NAMALWA (cell line): ENCODE data around the gene OR2V2.
"Not testable (repeated sequence)": the region's sequence is repeated elsewhere in the genome, so short reads cannot be mapped to it uniquely, and the experiment has no call there.

Experiments used
- DNase-seq: peaks from one replicate; pipeline ENCODE4 v3.0.0-alpha.2; 2015; ENCODE audit warnings: low spot score

Gene OR2V2

GRCh38 chr5:181146927-181147636 is at the start of gene OR2V2:
TSS of gene OR2V2 (plus strand) at chr5:181147586. CDS start at chr5:181154943, 7,357 bp downstream.
- DNase-seq = not testable (repeated sequence)

DNA sequence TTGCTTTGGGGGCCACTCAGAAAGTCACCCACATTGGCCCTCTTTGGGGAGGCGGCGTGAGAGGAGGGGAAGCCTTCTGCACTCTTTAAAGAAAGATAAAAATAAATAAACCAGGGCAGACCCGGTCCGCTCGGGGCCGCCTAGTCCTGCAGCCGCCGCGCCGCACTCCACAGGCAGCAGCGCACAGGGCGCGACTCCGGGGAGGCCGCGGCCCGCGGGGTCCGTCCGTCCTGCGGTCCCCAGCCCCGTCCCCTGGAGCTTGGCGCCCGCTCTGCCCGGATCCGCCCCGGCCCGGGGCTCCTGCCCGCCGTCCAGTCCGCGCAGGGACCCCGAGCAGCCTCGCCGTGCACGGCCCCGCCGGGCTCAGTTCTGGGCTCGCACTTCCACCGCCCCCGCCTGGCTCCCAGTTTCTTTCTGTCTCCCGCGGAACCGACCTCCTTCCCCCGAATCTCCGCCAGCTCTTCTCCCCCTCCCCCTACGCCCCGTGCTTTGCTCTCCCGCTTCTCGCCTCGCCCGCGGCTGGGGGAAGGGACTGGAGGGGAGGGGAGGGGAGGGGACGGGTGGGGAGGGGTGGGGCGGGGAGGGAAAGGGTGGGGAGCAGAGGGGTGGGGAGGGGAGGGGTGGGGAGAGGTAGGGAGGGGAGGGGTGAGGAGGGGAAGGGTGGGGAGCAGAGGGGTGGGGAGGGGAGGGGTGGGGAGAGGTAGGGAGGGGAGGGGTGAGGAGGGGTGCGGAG is 49.5 kb upstream of the OR2V2 start:
- DNase-seq = not testable (repeated sequence)

- no peak for DNase-seq
These were observed 48.4 kb upstream of the OR2V2 start for GRCh38 chr5:181098762-181099601.

GRCh38 chr5:181099602-181100086 is 47.7 kb upstream of the OR2V2 start:
- no peak for DNase-seq

- DNase-seq = no peak
These were observed 47.1 kb upstream of the OR2V2 start for GRCh38 chr5:181100121-181100875.

- DNase-seq = not testable (repeated sequence)
These were observed 46.2 kb upstream of the OR2V2 start for GRCh38 chr5:181101030-181101641.

DNA sequence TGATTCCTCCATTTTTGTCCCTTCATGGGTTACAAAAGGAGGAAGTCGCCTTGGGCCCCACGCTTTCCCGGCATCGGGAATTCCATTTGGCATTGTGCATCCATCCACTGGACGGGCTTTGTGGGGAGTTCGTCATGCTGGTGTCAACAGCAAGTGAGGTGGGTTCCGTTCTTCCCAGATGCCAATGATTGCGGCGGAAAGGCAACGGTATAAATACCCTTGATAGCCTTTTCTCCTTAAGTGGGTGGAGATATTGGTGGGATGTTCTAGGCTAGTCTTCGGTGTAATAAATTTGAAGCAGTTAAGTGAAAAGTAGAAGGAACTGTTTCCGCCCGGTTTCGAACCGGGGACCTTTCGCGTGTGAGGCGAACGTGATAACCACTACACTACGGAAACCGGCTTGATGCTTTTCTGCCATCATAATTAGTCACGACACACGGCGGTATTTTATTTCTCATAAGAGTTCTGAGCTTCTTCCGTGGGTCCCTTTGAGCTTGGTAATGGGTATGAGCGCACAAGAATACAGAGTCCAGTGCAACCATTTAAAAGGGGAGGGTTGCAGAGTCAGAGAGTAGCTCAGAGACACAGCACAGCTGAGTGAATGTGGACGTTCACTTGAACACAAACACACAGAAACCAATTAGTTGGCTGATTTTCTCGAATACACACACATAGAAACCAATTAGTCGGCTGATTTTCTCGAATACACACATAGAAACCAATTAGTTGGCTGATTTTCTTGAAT is 45.3 kb upstream of the OR2V2 start:
- DNase-seq = not testable (repeated sequence)

DNA sequence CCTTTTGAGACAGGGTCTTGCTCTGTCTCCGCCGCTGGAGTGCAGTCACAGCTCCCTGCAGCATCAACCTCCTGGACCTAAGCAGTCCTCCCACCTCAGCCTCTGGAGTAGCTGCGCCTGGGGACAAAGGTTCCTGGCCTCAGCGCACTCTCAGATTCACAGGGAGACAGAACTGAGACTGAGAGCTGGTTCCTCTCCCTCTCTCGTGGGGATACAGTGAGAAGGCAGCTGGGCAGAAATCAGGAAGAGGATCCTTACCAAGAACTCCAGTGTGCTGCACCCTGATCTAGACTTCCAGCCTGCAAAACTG is 43.2 kb upstream of the OR2V2 start:
- DNase-seq = not testable (repeated sequence)

DNA sequence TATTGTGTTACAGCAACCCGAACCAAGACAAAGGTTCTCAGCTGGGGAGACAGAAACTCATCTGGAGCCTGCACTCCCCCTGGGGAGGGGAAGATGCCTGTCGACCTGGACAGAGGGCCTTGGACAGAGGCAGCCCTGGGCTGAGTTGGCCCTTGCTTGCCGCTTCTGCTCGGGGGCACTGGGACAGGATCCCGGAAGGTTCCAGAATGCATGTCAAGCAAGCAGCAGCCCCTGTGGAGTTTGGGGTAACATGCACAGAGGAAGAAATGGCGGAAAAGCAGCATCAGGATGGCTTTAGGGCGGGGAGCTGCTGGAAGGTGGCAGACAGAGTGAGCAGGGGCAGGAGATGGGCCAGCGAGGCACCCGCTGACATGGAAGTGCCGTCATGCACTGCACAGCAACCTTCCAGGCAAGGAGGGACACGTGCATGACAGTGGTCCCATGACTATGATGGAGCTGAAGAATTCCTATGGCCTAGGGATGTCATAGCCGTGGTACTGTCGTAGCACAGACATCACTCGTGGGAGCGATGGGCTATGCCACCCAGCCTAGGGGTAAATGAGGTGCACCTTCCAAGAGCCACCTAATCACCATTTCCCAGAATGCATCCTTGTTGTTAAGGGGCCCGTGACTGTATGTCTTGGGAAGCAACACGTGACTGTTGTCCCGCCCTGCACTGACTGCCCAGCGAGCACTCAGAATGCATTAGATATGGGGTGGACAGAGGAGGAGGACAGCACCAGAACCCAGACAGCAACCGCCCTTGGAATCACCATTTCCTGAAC is 42.6 kb upstream of the OR2V2 start:
- DNase-seq = not testable (repeated sequence)

GRCh38 chr5:181105391-181106025 is 41.9 kb upstream of the OR2V2 start:
- no peak for DNase-seq

- no peak for DNase-seq
These were observed 39.7 kb upstream of the OR2V2 start for GRCh38 chr5:181107699-181108098.

GRCh38 chr5:181108578-181109165 is 38.7 kb upstream of the OR2V2 start:
- no peak for DNase-seq

DNA sequence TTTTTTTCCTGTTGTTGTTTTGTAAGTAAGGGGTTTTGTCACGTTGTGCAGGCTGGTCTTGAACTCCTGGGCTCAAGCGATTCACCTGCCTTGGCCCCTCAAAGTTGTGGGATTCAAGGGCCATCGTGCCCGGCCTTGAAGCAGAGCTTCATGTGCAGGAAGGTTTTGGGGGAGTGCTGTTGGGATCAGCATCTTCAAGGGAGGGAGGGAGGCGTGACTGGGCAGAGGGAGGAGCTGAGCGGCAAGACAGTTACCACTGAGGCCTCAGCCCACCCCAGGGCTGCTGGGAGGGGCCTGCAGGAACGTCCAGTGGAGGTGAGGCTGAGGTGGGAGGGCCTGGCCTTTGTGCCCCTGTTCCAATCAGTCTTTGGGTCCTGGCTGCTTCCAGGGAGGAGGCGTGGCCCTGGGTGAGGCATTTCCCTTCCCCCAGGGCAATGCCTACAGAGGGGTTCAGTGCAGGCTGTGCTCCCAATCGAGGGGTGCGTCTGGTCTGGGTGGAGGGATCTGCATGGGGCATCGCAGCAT is 37.8 kb upstream of the OR2V2 start:
- DNase-seq = no peak

GRCh38 chr5:181111010-181111409 is 36.4 kb upstream of the OR2V2 start:
- DNase-seq = no peak

GRCh38 chr5:181112476-181112875 is 34.9 kb upstream of the OR2V2 start:
- no peak for DNase-seq

DNA sequence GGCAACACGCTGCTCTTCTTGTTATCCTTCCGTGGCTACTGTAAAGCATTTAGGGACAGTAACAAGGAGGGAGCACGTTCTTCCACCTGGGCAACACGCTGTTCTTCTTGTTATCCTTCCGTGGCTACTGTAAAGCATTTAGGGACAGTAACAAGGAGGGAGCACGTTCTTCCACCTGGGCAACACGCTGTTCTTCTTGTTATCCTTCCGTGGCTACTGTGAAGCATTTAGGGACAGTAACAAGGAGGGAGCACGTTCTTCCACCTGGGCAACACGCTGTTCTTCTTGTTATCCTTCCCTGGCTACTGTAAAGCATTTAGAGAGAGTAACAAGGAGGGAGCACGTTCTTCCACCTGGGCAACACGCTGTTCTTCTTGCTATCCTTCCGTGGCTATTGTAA is 33.8 kb upstream of the OR2V2 start:
- DNase-seq = not testable (repeated sequence)

GRCh38 chr5:181114284-181114843 is 33.0 kb upstream of the OR2V2 start:
- no peak for DNase-seq
